ENCODE data around the gene OR5B21.

The OR5B21 gene

GRCh38 chr11:58494101-58494500 is 13.8 kb downstream of the OR5B21 start:
- Histone ChIP-seq H3K27me3 (replicated peaks; ENCODE audit: insufficient read depth, low read length) (no peaks in the 10 kb centered on the region), H2AFZ (ENCODE audit: low read length) (no peak overlapping the region), H4K20me1 (ENCODE audit: insufficient read depth, low read length) (no peaks in the 10 kb centered on the region), H3K4me3 (ENCODE audit: low read length) (no peak overlapping the region), H3K4me2 (ENCODE audit: low read depth, low read length) (no peak overlapping the region), H3K36me3 (replicated peaks; ENCODE audit: insufficient read depth, low read length) (no peaks in the 10 kb centered on the region), H3K79me2 (ENCODE audit: low read length) (no peaks in the 10 kb centered on the region), H3F3A (ENCODE audit: insufficient read depth, low read length) (no peaks in the 10 kb centered on the region), H3K9me2 (replicated peaks; ENCODE audit: insufficient read depth, low read length) (no peaks in the 10 kb centered on the region), H3K9ac (ENCODE audit: low read length) (no peak overlapping the region), H3K4me1 (ENCODE audit: low read length) (peaks cover 15% of the 10 kb centered on the region), H3K9me3 (replicated peaks; ENCODE audit: insufficient read depth, low read length) (no peaks in the 10 kb centered on the region), H3K27ac (ENCODE audit: low read length) (no peak overlapping the region)
- DNase-seq = no peak
- TF ChIP-seq, protein P1, sequence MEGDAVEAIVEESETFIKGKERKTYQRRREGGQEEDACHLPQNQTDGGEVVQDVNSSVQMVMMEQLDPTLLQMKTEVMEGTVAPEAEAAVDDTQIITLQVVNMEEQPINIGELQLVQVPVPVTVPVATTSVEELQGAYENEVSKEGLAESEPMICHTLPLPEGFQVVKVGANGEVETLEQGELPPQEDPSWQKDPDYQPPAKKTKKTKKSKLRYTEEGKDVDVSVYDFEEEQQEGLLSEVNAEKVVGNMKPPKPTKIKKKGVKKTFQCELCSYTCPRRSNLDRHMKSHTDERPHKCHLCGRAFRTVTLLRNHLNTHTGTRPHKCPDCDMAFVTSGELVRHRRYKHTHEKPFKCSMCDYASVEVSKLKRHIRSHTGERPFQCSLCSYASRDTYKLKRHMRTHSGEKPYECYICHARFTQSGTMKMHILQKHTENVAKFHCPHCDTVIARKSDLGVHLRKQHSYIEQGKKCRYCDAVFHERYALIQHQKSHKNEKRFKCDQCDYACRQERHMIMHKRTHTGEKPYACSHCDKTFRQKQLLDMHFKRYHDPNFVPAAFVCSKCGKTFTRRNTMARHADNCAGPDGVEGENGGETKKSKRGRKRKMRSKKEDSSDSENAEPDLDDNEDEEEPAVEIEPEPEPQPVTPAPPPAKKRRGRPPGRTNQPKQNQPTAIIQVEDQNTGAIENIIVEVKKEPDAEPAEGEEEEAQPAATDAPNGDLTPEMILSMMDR (IDR thresholded peaks at IDR 0.05; ENCODE audit: low read length) = no peak
- TF ChIP-seq EZH2phosphoT487 (IDR thresholded peaks at IDR 0.05; ENCODE audit: low read length) (no peak), EZH2 (optimal IDR thresholded peaks at IDR 0.05; ENCODE audit: low read depth, low read length) (no peak)

GRCh38 chr11:58493676-58494075 is 14.2 kb downstream of the OR5B21 start:
- H3F3A ChIP-seq (ENCODE audit: insufficient read depth, low read length) = no peaks in the 10 kb centered on the region
- no peak overlapping the region for H3K27ac ChIP-seq (ENCODE audit: low read length)
- TF ChIP-seq EZH2phosphoT487 (IDR thresholded peaks at IDR 0.05; ENCODE audit: low read length) (no peak), EZH2 (optimal IDR thresholded peaks at IDR 0.05; ENCODE audit: low read depth, low read length) (no peak)
- TF ChIP-seq, protein P1 (IDR thresholded peaks at IDR 0.05; ENCODE audit: low read length) = no peak
- no peaks in the 10 kb centered on the region for H3K36me3 ChIP-seq (replicated peaks; ENCODE audit: insufficient read depth, low read length)
- H3K9me3 ChIP-seq (replicated peaks; ENCODE audit: insufficient read depth, low read length) = no peaks in the 10 kb centered on the region
- no peak for DNase-seq
- no peaks in the 10 kb centered on the region for H3K9me2 ChIP-seq (replicated peaks; ENCODE audit: insufficient read depth, low read length)
- H2AFZ ChIP-seq (ENCODE audit: low read length) = no peak overlapping the region
- H3K27me3 ChIP-seq (replicated peaks; ENCODE audit: insufficient read depth, low read length) = no peaks in the 10 kb centered on the region
- H3K79me2 ChIP-seq (ENCODE audit: low read length) = no peaks in the 10 kb centered on the region
- H3K4me2 ChIP-seq (ENCODE audit: low read depth, low read length) = no peak overlapping the region
- no peaks in the 10 kb centered on the region for H4K20me1 ChIP-seq (ENCODE audit: insufficient read depth, low read length)
- H3K9ac ChIP-seq (ENCODE audit: low read length) = no peak overlapping the region
- peaks cover 15% of the 10 kb centered on the region for H3K4me1 ChIP-seq (ENCODE audit: low read length)
- H3K4me3 ChIP-seq (ENCODE audit: low read length) = no peak overlapping the region

GRCh38 chr11:58490827-58491226 is 17.1 kb downstream of the OR5B21 start:
- no peak overlapping the region for H3K4me3 ChIP-seq (ENCODE audit: low read length)
- TF ChIP-seq EZH2 (optimal IDR thresholded peaks at IDR 0.05; ENCODE audit: low read depth, low read length) (no peak), EZH2phosphoT487 (IDR thresholded peaks at IDR 0.05; ENCODE audit: low read length) (no peak)
- TF ChIP-seq, protein P1 (IDR thresholded peaks at IDR 0.05; ENCODE audit: low read length) = no peak
- no peaks in the 10 kb centered on the region for H3K27me3 ChIP-seq (replicated peaks; ENCODE audit: insufficient read depth, low read length)
- peaks cover 5% of the 10 kb centered on the region for H3K4me1 ChIP-seq (ENCODE audit: low read length)
- no peaks in the 10 kb centered on the region for H4K20me1 ChIP-seq (ENCODE audit: insufficient read depth, low read length)
- H3K36me3 ChIP-seq (replicated peaks; ENCODE audit: insufficient read depth, low read length) = no peaks in the 10 kb centered on the region
- no peaks in the 10 kb centered on the region for H3K9me3 ChIP-seq (replicated peaks; ENCODE audit: insufficient read depth, low read length)
- H3K27ac ChIP-seq (ENCODE audit: low read length) = no peak overlapping the region
- no peak for DNase-seq
- H3K9ac ChIP-seq (ENCODE audit: low read length) = no peak overlapping the region
- H3F3A ChIP-seq (ENCODE audit: insufficient read depth, low read length) = no peaks in the 10 kb centered on the region
- H3K9me2 ChIP-seq (replicated peaks; ENCODE audit: insufficient read depth, low read length) = no peaks in the 10 kb centered on the region
- H3K79me2 ChIP-seq (ENCODE audit: low read length) = no peaks in the 10 kb centered on the region
- no peak overlapping the region for H3K4me2 ChIP-seq (ENCODE audit: low read depth, low read length)
- H2AFZ ChIP-seq (ENCODE audit: low read length) = no peak overlapping the region
